PFSK-1 (cell line): ENCODE results near the gene TNS1.

ENCODE experiments used
- FOXP2 ChIP-seq: optimal IDR thresholded peaks from 2 replicates; pipeline ENCODE3; 2011; ENCODE audit warnings: borderline replicate concordance, control low read depth, inconsistent platforms; ENCODE audit not compliant: insufficient read depth; ENCODE audit errors: extremely low read length, extremely low read depth
- POLR2AphosphoS5 ChIP-seq: IDR thresholded peaks from 2 replicates; pipeline ENCODE4 v1.6.1; 2012; ENCODE audit warnings: low read depth, mild to moderate bottlenecking, control low read depth, low read length, moderate library complexity
- REST ChIP-seq, 2 experiments: IDR thresholded peaks; 2 replicates each; pipeline versions ENCODE4 v1.6.1 to v1.8.0; 2011 to 2012; ENCODE audit warnings: low read depth in 2 of 2, low read length in 2 of 2, control low read depth in 1 of 2, inconsistent platforms in 1 of 2, mild to moderate bottlenecking in 1 of 2, moderate library complexity in 1 of 2; ENCODE audit not compliant: insufficient read depth in 1 of 2
- SIN3A ChIP-seq: IDR thresholded peaks from 2 replicates; pipeline ENCODE4 v1.6.1; 2012; ENCODE audit warnings: mild to moderate bottlenecking, low read length, moderate library complexity, borderline replicate concordance; ENCODE audit not compliant: insufficient read depth
- TAF1 ChIP-seq: IDR thresholded peaks from 2 replicates; pipeline ENCODE4 v1.6.1; 2012; ENCODE audit warnings: low read length, control low read depth, borderline replicate concordance; ENCODE audit not compliant: insufficient read depth

DNA sequence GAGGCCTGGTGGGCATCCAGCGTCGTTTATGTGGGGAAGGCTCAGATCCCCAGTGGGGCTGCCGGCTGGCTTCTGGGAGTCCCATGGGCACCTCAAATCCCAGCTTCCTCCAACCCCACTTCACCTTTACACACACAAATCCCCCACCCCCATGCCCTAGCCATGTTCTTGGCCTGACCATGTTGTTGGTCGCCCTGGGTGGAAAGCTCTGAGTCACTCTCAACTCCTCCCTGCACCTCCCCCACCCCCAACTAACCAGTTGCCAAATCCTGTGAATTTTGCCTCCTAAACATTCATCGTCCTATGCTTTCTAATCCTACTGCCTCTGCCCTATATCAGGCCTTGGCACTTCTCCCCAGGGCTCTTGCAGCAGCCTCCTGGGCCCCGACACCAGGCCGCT, 6.4 kb downstream of the TNS1 start:
- TF ChIP-seq POLR2AphosphoS5, result no peak
- TF ChIP-seq REST (IDR thresholded peaks at IDR 0.05; ENCODE audit: insufficient read depth in 1 of 2, low read depth in 2 of 2, low read length in 2 of 2), result no peak
- TF ChIP-seq TAF1, result no peak
- no peak for TF ChIP-seq SIN3A
- TF ChIP-seq FOXP2, result no peak
